K562 (cell line): ENCODE results near the gene PMCH. TPM values are rescaled to one million over a fixed set of nuclear protein-coding genes. Genes with fewer than 3 reads are reported as not detected.

Source experiments
- ATAC-seq: fragments of 200-7000 bp; cut with Tn5 transposase; 3 replicates; pipeline ENCODE4 v1.9.1; 2020; ENCODE audit warnings: moderate library complexity
- Bru-seq: library from RNA; stranded (reverse); fragments of 400-500 nt; gene quantifications from one replicate; lab custom pipeline; 2021; lab: Mats Ljungman, UMichigan
- BruChase-seq, 2 experiments: library from RNA; stranded (reverse); fragments of 400-500 nt; gene quantifications; one replicate each; lab custom pipeline; 2021; lab: Mats Ljungman, UMichigan
- BruUV-seq: library from RNA; stranded (reverse); fragments of 400-500 nt; replicated peaks from 2 replicates; lab custom pipeline; 2021; lab: Mats Ljungman, UMichigan
- CTCF ChIA-PET: fragments of 300-600 bp; formaldehyde crosslinking; extraction: SDS; loops from one replicate; lab custom pipeline; 2021; ENCODE audit warnings: low intra/inter-chr PET ratio; lab: Yijun Ruan, JAX
- POLR2A ChIA-PET: fragments of 300-600, 350-650 bp; sonication (Branson Sonifier 250); formaldehyde crosslinking; extraction: SDS; loops from one replicate; lab custom pipeline; 2021; ENCODE audit warnings: antibody characterized with exemption, inconsistent platforms; lab: Yijun Ruan, JAX
- DNase-seq, 4 experiments: peaks; one replicate each; pipeline versions ENCODE4 v3.0.0 to v3.0.0-alpha.2; 2011 to 2018; ENCODE audit warnings: low spot score in 3 of 4, mixed read lengths in 3 of 4; ENCODE audit errors: extremely low read depth in 1 of 4
- FAIRE-seq: peaks from 2 replicates; lab custom pipeline; 2011; peaks lifted over from hg19 to GRCh38; lab: Jason Lieb, UNC
- H2AFZ ChIP-seq: 2 replicates; pipeline ENCODE4 v1.6.0; 2011; ENCODE audit warnings: low read depth, low read length, control low read depth, inconsistent platforms
- H3K27ac ChIP-seq: fragments of 200-600 bp; 3 replicates; pipeline ENCODE4 v1.8.0; 2011; ENCODE audit warnings: low read depth, mild to moderate bottlenecking, control low read depth, inconsistent platforms, low read length, moderate library complexity, mixed read lengths; ENCODE audit errors: extremely low read depth
- H3K27me3 ChIP-seq, 2 experiments: fragments of 300-600 bp in 1 of 2; 2 replicates in 1 of 2; 3 replicates in 1 of 2; pipeline versions ENCODE4 v1.6.0 to v1.8.0; 2011; ENCODE audit warnings: inconsistent platforms in 2 of 2, low read length in 2 of 2, mild to moderate bottlenecking in 1 of 2, mixed read lengths in 1 of 2, moderate library complexity in 1 of 2; ENCODE audit not compliant: control insufficient read depth in 2 of 2, insufficient read depth in 2 of 2
- H3K36me3 ChIP-seq: fragments of 300-600 bp; 3 replicates; pipeline ENCODE4 v1.8.0; 2011; ENCODE audit warnings: mild to moderate bottlenecking, low read length, inconsistent platforms; ENCODE audit not compliant: control insufficient read depth, insufficient read depth
- H3K4me1 ChIP-seq, 2 experiments: fragments of 200-600 bp in 1 of 2; replicated peaks in 1 of 2; 2 replicates in 1 of 2; 3 replicates in 1 of 2; pipeline versions ENCODE4 v1.5.1 to v1.8.0; 2011; ENCODE audit warnings: inconsistent platforms in 2 of 2, low read length in 2 of 2, mild to moderate bottlenecking in 1 of 2, mixed read lengths in 1 of 2, moderate library complexity in 1 of 2; ENCODE audit not compliant: control insufficient read depth in 2 of 2, insufficient read depth in 2 of 2
- H3K4me2 ChIP-seq: 2 replicates; pipeline ENCODE4 v1.6.1; 2011; ENCODE audit warnings: low read length, control low read depth, inconsistent platforms, mixed read lengths; ENCODE audit not compliant: insufficient read depth
- H3K4me3 ChIP-seq: fragments of 200-600 bp; sonication (generic), shearing (Covaris generic); 2 replicates; pipeline ENCODE4 v1.5.1; 2016; ENCODE audit warnings: control low read depth, inconsistent platforms
- H3K79me2 ChIP-seq: fragments of 200-600 bp; 3 replicates; pipeline ENCODE4 v1.8.0; 2011; ENCODE audit warnings: low read length, inconsistent platforms; ENCODE audit not compliant: control insufficient read depth, insufficient read depth
- H3K9ac ChIP-seq, 2 experiments: 2 replicates each; pipeline versions ENCODE4 v1.6.0 to v1.6.1; 2011; ENCODE audit warnings: low read depth in 2 of 2, low read length in 2 of 2, control low read depth in 1 of 2, inconsistent platforms in 1 of 2, mild to moderate bottlenecking in 1 of 2, mixed read lengths in 1 of 2; ENCODE audit not compliant: insufficient read depth in 1 of 2
- H3K9me1 ChIP-seq: one replicate; pipeline ENCODE4 v1.6.0; 2011; ENCODE audit warnings: inconsistent platforms, mild to moderate bottlenecking, low read length, moderate library complexity; ENCODE audit not compliant: control insufficient read depth, insufficient read depth
- H3K9me3 ChIP-seq: replicated peaks from 2 replicates; pipeline ENCODE4 v1.5.1; 2011; ENCODE audit warnings: low read depth, low read length, inconsistent platforms; ENCODE audit not compliant: control insufficient read depth, insufficient read depth
- H4K20me1 ChIP-seq: replicated peaks from 2 replicates; pipeline ENCODE4 v1.6.1; 2011; ENCODE audit warnings: low read length, inconsistent platforms, mixed read lengths; ENCODE audit not compliant: control insufficient read depth, insufficient read depth
- E2F1 ChIP-seq: sonication (generic); formaldehyde crosslinking; IDR thresholded peaks from 2 replicates; pipeline ENCODE4 v1.8.1; 2023; ENCODE audit warnings: mild to moderate bottlenecking, missing genetic modification reagents, moderate library complexity
- JUN ChIP-seq, 2 experiments: sonication (generic) in 1 of 2; formaldehyde crosslinking in 1 of 2; IDR thresholded peaks; 2 replicates each; pipeline versions ENCODE4 v1.6.1 to v1.8.0; 2012 to 2022; ENCODE audit warnings: borderline replicate concordance in 2 of 2, mild to moderate bottlenecking in 2 of 2, improper control_type of control experiment in 1 of 2, low read depth in 1 of 2, low read length in 1 of 2, missing genetic modification reagents in 1 of 2
- MEIS2 ChIP-seq: fragments of 450-650 bp; IDR thresholded peaks from 2 replicates; pipeline ENCODE4 v1.6.1; 2014; ENCODE audit warnings: mild to moderate bottlenecking; ENCODE audit not compliant: partially characterized antibody
- PBX2 ChIP-seq, 2 experiments: IDR thresholded peaks in 1 of 2; conservative IDR thresholded peaks in 1 of 2; 2 replicates each; pipeline ENCODE4 v1.6.1; 2016; ENCODE audit warnings: low read depth in 2 of 2, mild to moderate bottlenecking in 1 of 2, missing compliant biosample characterization in 1 of 2, missing genetic modification characterization in 1 of 2, moderate library complexity in 1 of 2
- POLR2A ChIP-seq: fragments of 450-650 bp; conservative IDR thresholded peaks from 2 replicates; pipeline ENCODE4 v1.6.1; 2016
- PREB ChIP-seq: sonication (generic); formaldehyde crosslinking; IDR thresholded peaks from 2 replicates; pipeline ENCODE4 v1.8.1; 2023; ENCODE audit warnings: mild to moderate bottlenecking, missing genetic modification reagents
- SAFB ChIP-seq: fragments of 200-400 bp; formaldehyde crosslinking; IDR thresholded peaks from 2 replicates; pipeline ENCODE4 v1.6.1; 2017; ENCODE audit warnings: low read depth, low read length, borderline replicate concordance
- SMARCA5 ChIP-seq: fragments of 450-650 bp; IDR thresholded peaks from 2 replicates; pipeline ENCODE4 v1.6.1; 2016
- ZFPM2 ChIP-seq: fragments of 250-450 bp; sonication (Bioruptor Pico); IDR thresholded peaks from 2 replicates; pipeline ENCODE4 v1.5.1; 2022; ENCODE audit warnings: mild to moderate bottlenecking
- ZNF280A ChIP-seq: fragments of 450-650 bp; IDR thresholded peaks from 2 replicates; pipeline ENCODE4 v1.6.1; 2018; ENCODE audit warnings: mild to moderate bottlenecking, low read depth; ENCODE audit not compliant: partially characterized antibody
- whole genome bisulfite sequencing: fragments of 100-300 bp; shearing (Covaris generic); methylation state at CpG from one replicate; pipeline ENCODE4 v1.1.6; 2016; ENCODE audit warnings: low coverage, mixed read lengths; ENCODE audit not compliant: insufficient coverage; ENCODE audit errors: missing lambda C conversion rate; 5-methylcytosine and 5-hydroxymethylcytosine counted together
- in situ Hi-C: fragments of 300-500 bp; cut with MboI; formaldehyde crosslinking; loops from 4 replicates; pipeline ENCODE4 v1.15.0; 2018; ENCODE audit warnings: inconsistent platforms, mixed read lengths
- intact Hi-C: fragments of 100-400 bp; cut with micrococcal nuclease; formaldehyde crosslinking; loops from 2 replicates; pipeline ENCODE4 v1.14.2; 2022
- long read RNA-seq, 3 experiments: library from polyadenylated mRNA in 2 of 3; library from RNA in 1 of 3; unstranded in 2 of 3; stranded (forward) in 1 of 3; transcript quantifications; one replicate each; pipeline ENCODE4 v2.0.0, GENCODE V29; 2019 to 2022
- polyA minus RNA-seq, 3 experiments: library from RNA; depleted of rRNA, polyadenylated mRNA; stranded (reverse); fragments of >200 nt; gene quantifications; 2 replicates each; pipeline ENCODE4 v1.2.3, GENCODE V29; 2011
- polyA plus RNA-seq, 8 experiments: library from polyadenylated mRNA; depleted of rRNA in 4 of 8; stranded (reverse) in 5 of 8; unstranded in 3 of 8; fragments of >200 nt; fragmentation: Nextera tagmentation in 2 of 8; fragmentation: Illumina TruSeq in 1 of 8; extraction: Ambion mirVana in 2 of 8; extraction: Trizol in 1 of 8; gene quantifications; 2 replicates each; pipeline versions ENCODE4 v1.2.1 to v1.2.3, GENCODE V29; 2011 to 2014; ENCODE audit warnings: inconsistent platforms in 1 of 8, missing spikeins in 1 of 8
- total RNA-seq, 7 experiments: library from RNA; depleted of rRNA in 6 of 7; stranded (reverse); fragments of >200 nt in 6 of 7; fragmentation: Illumina TruSeq in 2 of 7; extraction: Trizol in 2 of 7; gene quantifications; 2 replicates each; pipeline versions ENCODE4 v1.2.1 to v1.2.3, GENCODE V29; 2011 to 2021; ENCODE audit warnings: low replicate concordance in 1 of 7

The PMCH gene
- not detected in 2 replicates for total RNA-seq (2011; cell fraction: chromatin; rRNA removed; ENCODE audit: low replicate concordance)
- total RNA-seq (2011; cell fraction: nucleolus; rRNA removed) = not detected in 2 replicates
- not detected in 2 replicates for total RNA-seq (2011; cell fraction: nucleoplasm; rRNA removed)
- not detected in 2 replicates for total RNA-seq (2014; rRNA removed)
- total RNA-seq (2014; rRNA removed; fragmentation: Illumina TruSeq; extraction: Trizol) = not detected in 2 replicates
- not detected in 2 replicates for total RNA-seq (2015; rRNA removed; fragmentation: Illumina TruSeq; extraction: Trizol)
- total RNA-seq (2021) = not detected in 2 replicates
- polyA plus RNA-seq (2011; rRNA removed) = not detected in 2 replicates
- polyA plus RNA-seq (2011; cell fraction: cytosol; rRNA removed) = not detected in 2 replicates
- polyA plus RNA-seq (2011; cell fraction: nucleus; rRNA removed) = not detected in 2 replicates
- polyA plus RNA-seq (2012) = 0.30 TPM in 1 of 2 replicates, not detected in the other
- polyA plus RNA-seq (2014; fragmentation: Illumina TruSeq; extraction: Trizol) = not detected in 2 replicates
- under 1 TPM; 0.10 to 0.20 TPM for polyA plus RNA-seq (2014; fragmentation: Nextera tagmentation; extraction: Ambion mirVana)
- polyA plus RNA-seq (2014; rRNA removed) = not detected in 2 replicates
- polyA minus RNA-seq (2011; rRNA and poly(A)+ RNA removed) = not detected in 2 replicates
- not detected in 2 replicates for polyA minus RNA-seq (2011; cell fraction: cytosol; rRNA and poly(A)+ RNA removed)
- not detected in 2 replicates for polyA minus RNA-seq (2011; cell fraction: nucleus; rRNA and poly(A)+ RNA removed)
- Bru-seq, nascent RNA = not detected
- BruChase-seq, experiment 1, labeled RNA remaining after a 2-hour chase = not detected
- BruChase-seq, experiment 2, labeled RNA remaining after a 6-hour chase = not detected
- long read RNA-seq, experiment 1 = 0 reads
- long read RNA-seq, experiment 2 = 0 reads
- long read RNA-seq, experiment 3 = 0 reads

GRCh38 chr12:102197789-102198188, at the start of gene PMCH:
Gene PMCH (minus strand): TSS chr12:102197833. CDS start chr12:102197770, 63 bp downstream.
- CTCF ChIA-PET = no interaction called here
- 33% methylated on average over 1 of the region's 1 CpG for WGBS
- Histone ChIP-seq H3K9me3 (no peaks in the 10 kb centered on the region), H3K27ac (no peak within 1 kb of the TSS), H3K9ac (no peak within 1 kb of the TSS), H3K4me1 (no peaks in the 10 kb centered on the region), H3K79me2 (no peaks in the 10 kb centered on the region), H4K20me1 (no peaks in the 10 kb centered on the region), H3K4me2 (no peak within 1 kb of the TSS), H3K9me1 (no peaks in the 10 kb centered on the region), H3K4me3 (no peak within 1 kb of the TSS), H3K27me3 (no peaks in the 10 kb centered on the region), H2AFZ (no peak within 1 kb of the TSS), H3K36me3 (peaks cover 13% of the 10 kb centered on the region; the same call in 2 of the 3 replicates)
- DNase-seq = peak in 1 of 4 experiments; percentile 16
- intact Hi-C loops (no loop called here), in situ Hi-C loops (no loop called here)
- no peak for FAIRE-seq
- no peak for ATAC-seq
- POLR2A ChIA-PET = no interaction called here
- no TSS peak for BruUV-seq
- TF ChIP-seq E2F1 (CRISPR knock-in tag) = no peak
- no peak for TF ChIP-seq SAFB
- no peak for TF ChIP-seq ZNF280A
- no peak for TF ChIP-seq PBX2 (CRISPR knock-in tag; IDR thresholded peaks at IDR 0.05; ENCODE audit: low read depth)
- TF ChIP-seq PBX2 (tag; conservative IDR thresholded peaks at IDR 0.05; ENCODE audit: low read depth) = no peak
- TF ChIP-seq SMARCA5 = no peak
- no peak for TF ChIP-seq JUN (IDR thresholded peaks at IDR 0.05; ENCODE audit: borderline replicate concordance, low read depth, low read length)
- no peak for TF ChIP-seq JUN (CRISPR knock-in tag; IDR thresholded peaks at IDR 0.05; ENCODE audit: borderline replicate concordance)
- peak; percentile 62 for TF ChIP-seq MEIS2
- no peak for TF ChIP-seq PREB (CRISPR knock-in tag)
- TF ChIP-seq POLR2A = no peak
- TF ChIP-seq ZFPM2 (CRISPR knock-in tag) = no peak
